ACC112 (cell line): Measurements from ENCODE around the gene FLNB.
"Not testable (repeated sequence)": the region's sequence is repeated elsewhere in the genome, so short reads cannot be mapped to it uniquely, and the experiment has no call there.

Experiments used
- H2AFZ ChIP-seq: fragments of 200-600 bp; sonication (generic); one replicate; pipeline ENCODE4 v1.6.0; 2017; ENCODE audit warnings: antibody characterized with exemption, low read length; ENCODE audit not compliant: unreplicated experiment
- H3K27ac ChIP-seq: fragments of 200-600 bp; sonication (generic); 2 replicates; pipeline ENCODE4 v1.5.1; 2014; ENCODE audit warnings: low read depth, mild to moderate bottlenecking, antibody characterized with exemption, low read length, moderate library complexity
- H3K27me3 ChIP-seq: fragments of 200-600 bp; sonication (generic); 2 replicates; pipeline ENCODE4 v1.6.1; 2014; ENCODE audit warnings: mild to moderate bottlenecking, antibody characterized with exemption, low read length, moderate library complexity, mixed read lengths; ENCODE audit not compliant: insufficient read depth
- H3K36me3 ChIP-seq: fragments of 200-600 bp; sonication (generic); 2 replicates; pipeline ENCODE4 v1.6.1; 2016; ENCODE audit warnings: mild to moderate bottlenecking, antibody characterized with exemption, low read length, moderate library complexity, mixed read lengths; ENCODE audit not compliant: insufficient read depth
- H3K4me1 ChIP-seq: fragments of 200-600 bp; sonication (generic); one replicate; pipeline ENCODE4 v1.6.1; 2016; ENCODE audit warnings: low read length, mixed read lengths; ENCODE audit not compliant: insufficient read depth, unreplicated experiment, control insufficient read depth
- H3K4me3 ChIP-seq: fragments of 200-600 bp; sonication (generic); 2 replicates; pipeline ENCODE4 v1.5.1; 2014; ENCODE audit warnings: mild to moderate bottlenecking, low read depth, low read length
- H3K79me2 ChIP-seq: fragments of 200-600 bp; sonication (generic); one replicate; pipeline ENCODE4 v1.6.0; 2016; ENCODE audit warnings: low read length; ENCODE audit not compliant: control insufficient read depth, unreplicated experiment, insufficient read depth

Gene FLNB

GRCh38 chr3:58042947-58043707, 34.9 kb downstream of the FLNB start:
- H3K79me2 ChIP-seq: peaks cover 85% of the 10 kb centered on the region
- peak overlapping the region; percentile 61; the same call in 1 of the 2 replicates for H3K27ac ChIP-seq
- H3K36me3 ChIP-seq: no peaks in the 10 kb centered on the region
- H2AFZ ChIP-seq: no peak overlapping the region
- H3K4me3 ChIP-seq: no peak overlapping the region
- no peaks in the 10 kb centered on the region for H3K27me3 ChIP-seq
- H3K4me1 ChIP-seq: peaks cover 76% of the 10 kb centered on the region

GRCh38 chr3:58043933-58044332, 35.7 kb downstream of the FLNB start:
- Histone ChIP-seq H2AFZ (no peak overlapping the region), H3K27me3 (no peaks in the 10 kb centered on the region), H3K27ac (peak overlapping the region; percentile 61), H3K79me2 (peaks cover 84% of the 10 kb centered on the region), H3K4me3 (no peak overlapping the region), H3K36me3 (no peaks in the 10 kb centered on the region), H3K4me1 (peaks cover 84% of the 10 kb centered on the region)

DNA sequence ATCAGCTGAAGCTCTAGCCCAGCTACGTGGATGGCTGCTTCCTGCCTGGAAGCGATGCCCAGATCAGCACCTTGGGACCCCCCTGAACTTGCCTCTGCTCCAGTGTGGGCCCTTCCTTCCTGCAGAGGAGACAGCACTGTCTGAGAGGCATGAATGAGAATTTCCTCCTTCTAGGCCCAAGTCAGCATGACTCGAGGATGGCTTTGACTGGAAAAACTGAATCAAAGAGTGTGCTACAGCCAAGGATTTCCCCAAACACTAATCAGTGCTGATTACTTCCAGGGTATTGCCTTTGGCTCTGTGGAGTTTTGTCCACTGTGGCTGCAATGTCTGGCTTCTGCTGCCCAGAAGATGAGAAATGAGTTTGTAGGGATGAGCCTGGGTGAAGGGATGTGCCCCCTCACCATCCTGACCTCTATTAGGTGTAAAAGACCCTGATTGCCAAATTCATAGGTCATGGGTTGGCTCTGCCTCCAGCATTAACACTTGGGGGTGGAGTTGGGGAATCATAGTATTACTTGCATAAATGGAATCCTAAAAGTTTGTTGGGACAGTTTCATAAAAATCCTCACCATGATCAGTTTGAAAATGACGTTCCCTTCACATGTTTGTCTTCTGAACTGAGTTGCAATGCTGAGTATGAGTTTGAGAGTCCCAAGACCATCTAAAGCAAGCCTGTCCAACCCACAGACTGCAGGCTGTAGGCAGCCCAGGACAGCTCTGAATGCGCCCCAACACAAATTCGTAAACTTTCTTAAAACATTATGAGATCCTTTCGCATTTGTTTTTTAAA, 36.7 kb downstream of the FLNB start:
- H3K79me2 ChIP-seq: peaks cover 84% of the 10 kb centered on the region
- no peaks in the 10 kb centered on the region for H3K27me3 ChIP-seq
- H3K4me1 ChIP-seq: peaks cover 86% of the 10 kb centered on the region
- H2AFZ ChIP-seq: no peak overlapping the region
- no peak overlapping the region for H3K4me3 ChIP-seq
- H3K27ac ChIP-seq: peak overlapping the region; percentile 61
- no peaks in the 10 kb centered on the region for H3K36me3 ChIP-seq

- peaks cover 84% of the 10 kb centered on the region for H3K4me1 ChIP-seq
- peaks cover 72% of the 10 kb centered on the region for H3K79me2 ChIP-seq
- H2AFZ ChIP-seq: no peak overlapping the region
- H3K4me3 ChIP-seq: peak overlapping the region; percentile 11; the same call in 1 of the 2 replicates
- peak overlapping the region; percentile 94 for H3K27ac ChIP-seq
- no peaks in the 10 kb centered on the region for H3K36me3 ChIP-seq
- H3K27me3 ChIP-seq: no peaks in the 10 kb centered on the region
Observed at GRCh38 chr3:58047826-58048225, 39.6 kb downstream of the FLNB start.

DNA sequence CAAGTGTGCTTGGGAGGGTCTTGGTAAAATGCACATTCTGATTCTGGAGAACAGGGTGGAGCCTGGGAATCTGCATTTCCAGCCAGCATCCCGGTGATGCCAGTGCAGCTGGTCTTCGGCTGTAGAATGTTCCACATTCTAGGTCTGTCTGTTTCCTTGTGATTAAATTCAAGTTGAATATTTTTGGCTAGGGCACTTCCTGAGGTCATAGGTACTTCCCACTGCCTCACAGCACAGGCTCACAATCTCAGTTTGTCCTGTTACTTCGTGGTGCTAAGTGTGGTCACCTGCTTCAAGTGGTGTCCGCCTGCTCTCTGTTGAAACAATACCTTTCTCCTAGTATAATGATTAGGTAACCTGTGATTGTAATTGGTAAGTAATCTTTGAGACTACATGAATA, 40.1 kb downstream of the FLNB start:
- Histone ChIP-seq H3K4me1 (peaks cover 79% of the 10 kb centered on the region), H3K27me3 (no peaks in the 10 kb centered on the region), H2AFZ (no peak overlapping the region), H3K4me3 (peak overlapping the region; percentile 11; the same call in 1 of the 2 replicates), H3K79me2 (peaks cover 71% of the 10 kb centered on the region), H3K27ac (peak overlapping the region; percentile 94), H3K36me3 (no peaks in the 10 kb centered on the region)

DNA sequence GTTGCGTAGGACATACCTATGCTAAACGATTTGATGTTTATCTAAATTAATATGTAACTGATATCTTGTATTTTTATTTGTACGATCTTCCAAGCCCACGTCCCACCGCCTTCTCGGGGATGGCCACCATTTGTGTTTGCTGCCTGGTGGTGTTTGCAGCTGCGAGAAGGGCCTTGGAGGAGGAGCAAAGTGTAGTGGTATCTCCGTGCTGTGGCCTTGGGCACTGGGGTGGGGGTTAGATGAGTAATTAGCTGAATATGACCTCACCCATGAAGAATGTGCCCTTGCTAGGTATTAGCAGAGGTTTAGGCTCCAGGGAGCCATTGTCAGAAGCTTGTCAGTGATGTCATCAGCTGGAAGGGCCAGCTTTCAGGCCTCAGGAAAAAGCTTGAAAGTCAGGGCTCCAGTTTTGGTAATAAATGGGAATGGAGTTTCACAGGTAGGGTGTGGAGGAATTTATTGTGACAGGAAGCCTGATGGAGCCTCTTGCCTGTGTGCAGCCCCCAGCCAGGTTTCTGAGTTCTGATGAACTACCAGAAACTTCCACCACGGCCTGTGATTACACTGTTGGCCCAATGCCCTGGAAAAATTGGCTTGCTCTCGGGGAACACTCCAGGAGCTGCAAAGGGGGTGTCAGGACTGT, 41.0 kb downstream of the FLNB start:
- Histone ChIP-seq H3K79me2 (peaks cover 70% of the 10 kb centered on the region), H3K36me3 (no peaks in the 10 kb centered on the region), H3K27ac (peak overlapping the region; percentile 94), H2AFZ (no peak overlapping the region), H3K4me3 (peak overlapping the region; percentile 29), H3K4me1 (peaks cover 70% of the 10 kb centered on the region), H3K27me3 (no peaks in the 10 kb centered on the region)

GRCh38 chr3:58051196-58051595, 43.0 kb downstream of the FLNB start:
- Histone ChIP-seq H3K4me1 (peaks cover 58% of the 10 kb centered on the region), H2AFZ (no peak overlapping the region), H3K79me2 (peaks cover 71% of the 10 kb centered on the region), H3K4me3 (peak overlapping the region; percentile 57), H3K27ac (peak overlapping the region; percentile 94), H3K36me3 (no peaks in the 10 kb centered on the region), H3K27me3 (no peaks in the 10 kb centered on the region)

GRCh38 chr3:58051658-58052261, 43.5 kb downstream of the FLNB start:
- Histone ChIP-seq H3K27ac (peak overlapping the region; percentile 94), H3K4me3 (peak overlapping the region; percentile 57), H3K4me1 (peaks cover 60% of the 10 kb centered on the region), H3K79me2 (peaks cover 73% of the 10 kb centered on the region)
- H3K27me3 ChIP-seq, H2AFZ ChIP-seq, H3K36me3 ChIP-seq: not testable (repeated sequence)

- no peak overlapping the region for H2AFZ ChIP-seq
- H3K36me3 ChIP-seq: peaks cover 3% of the 10 kb centered on the region; the same call in 1 of the 2 replicates
- H3K79me2 ChIP-seq: peaks cover 78% of the 10 kb centered on the region
- H3K27me3 ChIP-seq: no peaks in the 10 kb centered on the region
- H3K4me1 ChIP-seq: peaks cover 61% of the 10 kb centered on the region
- H3K27ac ChIP-seq: peak overlapping the region; percentile 94
- peak overlapping the region; percentile 43 for H3K4me3 ChIP-seq
Observed at GRCh38 chr3:58052373-58053273, 44.4 kb downstream of the FLNB start.
